Panc1 (cell line): ENCODE results near the gene SYNPO. TPM values are rescaled to one million over a fixed set of nuclear protein-coding genes. Genes with fewer than 3 reads are reported as not detected.

ENCODE experiments used
- ATAC-seq: fragments of 200-7000 bp; cut with Tn5 transposase; 2 replicates; pipeline ENCODE4 v1.9.1; 2020; ENCODE audit warnings: mild to moderate bottlenecking, moderate library complexity
- BruUV-seq: library from RNA; stranded (reverse); fragments of 400-500 nt; replicated peaks from 2 replicates; lab custom pipeline; 2021; lab: Mats Ljungman, UMichigan
- CTCF ChIA-PET: fragments of 300-600 bp; sonication (Branson Sonifier 250); formaldehyde crosslinking; loops from one replicate; lab custom pipeline; 2022; ENCODE audit warnings: antibody characterized with exemption; lab: Charles Lee
- POLR2A ChIA-PET: fragments of 300-600 bp; sonication (Branson Sonifier 250); formaldehyde crosslinking; loops from one replicate; lab custom pipeline; 2022; ENCODE audit warnings: antibody characterized with exemption; lab: Charles Lee
- DNase-seq: peaks from one replicate; pipeline ENCODE4 v3.0.0-alpha.2; 2010; ENCODE audit warnings: low read depth, low spot score
- H3K27ac ChIP-seq: 2 replicates; pipeline ENCODE4 v1.5.1; 2011; ENCODE audit warnings: mild to moderate bottlenecking, low read length, inconsistent platforms
- H3K27me3 ChIP-seq: fragments of 200-500 bp; sonication (Bioruptor generic); 2 replicates; pipeline ENCODE4 v1.6.0; 2014; ENCODE audit warnings: low read length, inconsistent platforms; ENCODE audit not compliant: control insufficient read depth, insufficient read depth
- H3K36me3 ChIP-seq: fragments of 200-500 bp; sonication (Bioruptor generic); 2 replicates; pipeline ENCODE4 v1.5.1; 2014; ENCODE audit warnings: inconsistent platforms, mild to moderate bottlenecking, low read length, moderate library complexity; ENCODE audit not compliant: control insufficient read depth, insufficient read depth
- H3K4me1 ChIP-seq: 2 replicates; pipeline ENCODE4 v1.5.1; 2011; ENCODE audit warnings: inconsistent platforms, mild to moderate bottlenecking, low read length, moderate library complexity; ENCODE audit not compliant: control insufficient read depth, insufficient read depth
- H3K4me3 ChIP-seq, 2 experiments: 2 replicates each; pipeline ENCODE4 v1.5.1; 2011 to 2012; ENCODE audit warnings: low read depth in 2 of 2, low read length in 2 of 2, mild to moderate bottlenecking in 2 of 2, inconsistent platforms in 1 of 2, moderate library complexity in 1 of 2
- H3K9me3 ChIP-seq: fragments of 200-500 bp; sonication (Bioruptor generic); 2 replicates; pipeline ENCODE4 v1.5.1; 2014; ENCODE audit warnings: low read depth, mild to moderate bottlenecking, inconsistent platforms, low read length, moderate library complexity; ENCODE audit not compliant: control insufficient read depth, insufficient read depth
- CTCF ChIP-seq: fragments of 450-650 bp; IDR thresholded peaks from 2 replicates; pipeline ENCODE4 v1.5.1; 2017; ENCODE audit warnings: mild to moderate bottlenecking
- POLR2AphosphoS5 ChIP-seq: IDR thresholded peaks from 2 replicates; pipeline ENCODE4 v1.6.1; 2012; ENCODE audit warnings: mild to moderate bottlenecking, low read depth, low read length, moderate library complexity
- REST ChIP-seq, 2 experiments: IDR thresholded peaks; 2 replicates each; pipeline ENCODE4 v1.6.1; 2011 to 2012; ENCODE audit warnings: low read depth in 2 of 2, control low read depth in 1 of 2, low read length in 1 of 2, mild to moderate bottlenecking in 1 of 2, moderate library complexity in 1 of 2; ENCODE audit not compliant: insufficient read depth in 1 of 2
- SIN3A ChIP-seq: IDR thresholded peaks from 2 replicates; pipeline ENCODE4 v1.6.1; 2012; ENCODE audit warnings: low read depth, mild to moderate bottlenecking, low read length, moderate library complexity, borderline replicate concordance; ENCODE audit not compliant: insufficient read depth
- TCF7L2 ChIP-seq: IDR thresholded peaks from 2 replicates; pipeline ENCODE4 v1.6.1; 2011; ENCODE audit warnings: mild to moderate bottlenecking, low read depth, low read length, inconsistent platforms
- in situ Hi-C: cut with HindIII; loops from 2 replicates; pipeline ENCODE4 v1.10.0; 2016; ENCODE audit warnings: low sequenced_read_pairs, low pct_unique_long_range_greater_than_20kb
- intact Hi-C: fragments of 100-400 bp; cut with micrococcal nuclease; formaldehyde crosslinking; loops from one replicate; pipeline ENCODE4 v1.10.0; 2022; ENCODE audit not compliant: unreplicated experiment
- total RNA-seq: library from RNA; stranded (reverse); gene quantifications from one replicate; pipeline ENCODE4 v1.2.1, GENCODE V29; 2021; ENCODE audit not compliant: unreplicated experiment

SYNPO gene
- total RNA-seq, 1 experiment from 2014 or later: 82.8 TPM

- no peak overlapping the region for H3K4me3 ChIP-seq
- no peak for ATAC-seq
- POLR2A ChIA-PET: no interaction called here
- no peak for DNase-seq
- in situ Hi-C loops (no loop called here), intact Hi-C loops (no loop called here)
- H3K27ac ChIP-seq: no peak overlapping the region
- no peak for TF ChIP-seq REST (IDR thresholded peaks at IDR 0.05; ENCODE audit: insufficient read depth in 1 of 2, low read depth in 2 of 2, low read length in 1 of 2)
- CTCF ChIA-PET: no interaction called here
- TSS peak; percentile 49 for BruUV-seq
- H3K9me3 ChIP-seq: no peaks in the 10 kb centered on the region
- H3K36me3 ChIP-seq: no peaks in the 10 kb centered on the region; the same call in none of the 2 replicates
- H3K4me1 ChIP-seq: peaks cover 38% of the 10 kb centered on the region
- H3K27me3 ChIP-seq: no peaks in the 10 kb centered on the region
Observed at GRCh38 chr5:150648294-150649107, 8.0 kb downstream of the SYNPO start.

GRCh38 chr5:150649108-150650020 is 8.9 kb downstream of the SYNPO start:
- no TSS peak for BruUV-seq
- ChIA-PET POLR2A (interaction anchor here (0.7 kb wide), 1 partner anchor 20 kb away, joined by 3 read pairs; no protein-coding TSS in a partner anchor), CTCF (no interaction called here)
- H3K27me3 ChIP-seq: no peaks in the 10 kb centered on the region
- no peak for TF ChIP-seq CTCF
- no peak for TF ChIP-seq POLR2AphosphoS5
- TF ChIP-seq TCF7L2: no peak
- no peak for TF ChIP-seq REST (IDR thresholded peaks at IDR 0.05; ENCODE audit: insufficient read depth in 1 of 2, low read depth in 2 of 2, low read length in 1 of 2)
- no peak for TF ChIP-seq SIN3A
- H3K4me3 ChIP-seq: no peak overlapping the region
- no peaks in the 10 kb centered on the region; the same call in none of the 2 replicates for H3K36me3 ChIP-seq
- no peak for ATAC-seq
- H3K9me3 ChIP-seq: no peaks in the 10 kb centered on the region
- intact Hi-C loops (no loop called here), in situ Hi-C loops (no loop called here)
- H3K4me1 ChIP-seq: peaks cover 32% of the 10 kb centered on the region
- DNase-seq: no peak
- no peak overlapping the region for H3K27ac ChIP-seq
